HepG2 (cell line): ENCODE measurements around the gene NXPE3.
"Not testable (repeated sequence)": the region's sequence is repeated elsewhere in the genome, so short reads cannot be mapped to it uniquely, and the experiment has no call there.

Experiments
- ARNT ChIP-seq: fragments of 450-650 bp; IDR thresholded peaks from 2 replicates; pipeline ENCODE4 v1.6.1; 2017
- ATF7 ChIP-seq, 2 experiments: fragments of 450-650 bp in 1 of 2; sonication (generic) in 1 of 2; formaldehyde crosslinking in 1 of 2; IDR thresholded peaks; 2 replicates each; pipeline versions ENCODE4 v1.4.0 to v1.6.1; 2016 to 2020; ENCODE audit warnings: antibody characterized with exemption in 1 of 2, mild to moderate bottlenecking in 1 of 2, missing genetic modification reagents in 1 of 2
- DR1 ChIP-seq: sonication (generic); formaldehyde crosslinking; IDR thresholded peaks from 2 replicates; pipeline ENCODE4 v1.8.0; 2021; ENCODE audit warnings: mild to moderate bottlenecking, missing genetic modification reagents, inconsistent platforms
- ETV6 ChIP-seq: sonication (generic); formaldehyde crosslinking; conservative IDR thresholded peaks from 2 replicates; pipeline ENCODE4 v1.4.0; 2020; ENCODE audit warnings: missing genetic modification reagents
- GMEB2 ChIP-seq: IDR thresholded peaks from 2 replicates; pipeline ENCODE4 v1.6.1; 2016; ENCODE audit warnings: missing biosample characterization, missing genetic modification reagents, low read depth
- NFATC3 ChIP-seq: sonication (generic); formaldehyde crosslinking; IDR thresholded peaks from 2 replicates; pipeline ENCODE4 v1.5.1; 2020; ENCODE audit warnings: mild to moderate bottlenecking, missing genetic modification reagents
- POLR2A ChIP-seq, 2 experiments: IDR thresholded peaks; 2 replicates each; pipeline ENCODE4 v1.6.1; 2011; ENCODE audit warnings: low read depth in 2 of 2, low read length in 2 of 2, mild to moderate bottlenecking in 1 of 2, moderate library complexity in 1 of 2; ENCODE audit not compliant: insufficient read depth in 1 of 2
- SRF ChIP-seq: IDR thresholded peaks from 2 replicates; pipeline ENCODE4 v1.6.1; 2011; ENCODE audit warnings: mild to moderate bottlenecking, low read depth, low read length, moderate library complexity
- TAF1 ChIP-seq: sonication (generic); formaldehyde crosslinking; IDR thresholded peaks from 2 replicates; pipeline ENCODE4 v1.4.0; 2020; ENCODE audit warnings: missing genetic modification reagents
- TFAP4 ChIP-seq: sonication (generic); IDR thresholded peaks from 2 replicates; pipeline ENCODE4 v1.6.1; 2016; ENCODE audit warnings: low read depth, borderline replicate concordance
- ZFP37 ChIP-seq: sonication (generic); formaldehyde crosslinking; IDR thresholded peaks from 2 replicates; pipeline ENCODE4 v1.4.0; 2020; ENCODE audit warnings: missing genetic modification reagents, borderline replicate concordance
- ZKSCAN1 ChIP-seq: fragments of 150-350 bp; IDR thresholded peaks from 2 replicates; pipeline ENCODE4 v1.6.1; 2014; ENCODE audit warnings: low read length
- ZNF629 ChIP-seq: sonication (generic); formaldehyde crosslinking; conservative IDR thresholded peaks from 2 replicates; pipeline ENCODE4 v1.5.0; 2020; ENCODE audit warnings: missing genetic modification reagents
- ZNF710 ChIP-seq: sonication (generic); formaldehyde crosslinking; IDR thresholded peaks from 2 replicates; pipeline ENCODE4 v1.5.0; 2020; ENCODE audit warnings: mild to moderate bottlenecking, missing genetic modification reagents, borderline replicate concordance

GRCh38 chr3:101745934-101746333 is 33.1 kb upstream of the NXPE3 start:
- not testable (repeated sequence) for TF ChIP-seq SRF; ETV6 (CRISPR knock-in tag); ZKSCAN1; ZFP37 (CRISPR knock-in tag); ATF7 (IDR thresholded peaks at IDR 0.05); ATF7 (CRISPR knock-in tag; IDR thresholded peaks at IDR 0.05); TFAP4; ZNF710; NFATC3 (CRISPR knock-in tag); DR1 (CRISPR knock-in tag); POLR2A (IDR thresholded peaks at IDR 0.05; ENCODE audit: insufficient read depth in 1 of 2, low read depth in 2 of 2, low read length in 2 of 2); GMEB2 (CRISPR knock-in tag); ZNF629 (CRISPR knock-in tag); TAF1 (CRISPR knock-in tag); ARNT
